GM19099 (cell line): ENCODE results near the gene EPM2AIP1.

Experiments
- POLR2A ChIP-seq: IDR thresholded peaks from 3 replicates; pipeline ENCODE4 v1.6.1; 2011; ENCODE audit warnings: low read depth; ENCODE audit not compliant: insufficient read length; ENCODE audit errors: extremely low read depth

Gene EPM2AIP1

DNA sequence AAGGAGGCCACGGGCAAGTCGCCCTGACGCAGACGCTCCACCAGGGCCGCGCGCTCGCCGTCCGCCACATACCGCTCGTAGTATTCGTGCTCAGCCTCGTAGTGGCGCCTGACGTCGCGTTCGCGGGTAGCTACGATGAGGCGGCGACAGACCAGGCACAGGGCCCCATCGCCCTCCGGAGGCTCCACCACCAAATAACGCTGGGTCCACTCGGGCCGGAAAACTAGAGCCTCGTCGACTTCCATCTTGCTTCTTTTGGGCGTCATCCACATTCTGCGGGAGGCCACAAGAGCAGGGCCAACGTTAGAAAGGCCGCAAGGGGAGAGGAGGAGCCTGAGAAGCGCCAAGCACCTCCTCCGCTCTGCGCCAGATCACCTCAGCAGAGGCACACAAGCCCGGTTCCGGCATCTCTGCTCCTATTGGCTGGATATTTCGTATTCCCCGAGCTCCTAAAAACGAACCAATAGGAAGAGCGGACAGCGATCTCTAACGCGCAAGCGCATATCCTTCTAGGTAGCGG, at the start of gene EPM2AIP1:
Gene EPM2AIP1, minus strand, starts transcription at position 326 of the 520 bp plus-strand sequence. Its CDS starts 54 bp downstream, at position 272.
- TF ChIP-seq POLR2A = peak; percentile 90

DNA sequence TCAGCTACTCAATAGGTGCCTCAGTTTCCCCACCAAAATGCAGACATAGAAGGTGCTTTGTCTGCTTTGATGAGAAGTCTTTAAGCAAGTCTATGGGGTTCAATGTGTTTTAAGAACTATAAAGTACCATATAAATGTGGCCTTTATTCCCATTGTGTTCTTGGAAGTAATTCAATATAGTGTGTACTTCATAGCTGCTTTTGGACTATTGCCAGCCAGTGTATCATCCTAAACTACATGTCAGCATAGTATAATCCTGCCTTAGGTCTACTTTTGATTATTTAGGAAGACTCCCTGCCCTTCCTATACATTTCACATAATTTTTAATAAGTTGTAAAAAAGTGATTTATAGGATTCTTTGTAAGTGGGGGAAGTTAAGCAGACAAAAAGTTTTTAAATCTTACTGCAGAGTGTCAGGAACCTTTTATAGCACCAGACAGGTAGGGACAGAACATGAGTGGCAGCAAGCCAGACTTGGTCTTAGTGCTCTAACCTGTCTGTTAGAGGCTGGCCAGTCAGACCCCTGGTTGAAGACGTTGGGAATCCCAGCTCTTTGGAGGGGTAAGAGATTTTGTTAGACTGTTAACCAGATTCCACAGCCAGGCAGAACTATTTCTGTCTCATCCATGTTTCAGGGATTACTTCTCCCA, 48.7 kb upstream of the EPM2AIP1 start:
- TF ChIP-seq POLR2A = no peak

DNA sequence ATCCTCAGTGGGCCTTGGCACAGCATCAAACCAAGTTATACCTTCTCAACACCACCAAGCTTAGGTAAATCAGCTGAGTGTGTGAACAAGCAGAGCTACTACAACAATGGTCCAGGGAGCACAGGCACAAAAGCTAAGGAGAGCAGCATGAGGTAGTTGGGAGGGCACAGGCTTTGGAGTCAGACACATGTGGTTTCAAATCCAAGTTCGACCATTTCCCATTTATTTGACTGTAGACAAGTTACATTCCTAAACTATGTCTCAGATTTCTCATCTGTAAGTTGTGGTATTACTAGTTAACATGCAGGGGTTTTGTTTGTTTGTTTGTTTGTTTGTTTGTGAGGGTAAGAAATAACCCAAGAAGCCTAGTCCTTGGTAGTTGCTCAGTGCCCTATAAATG, 47.3 kb upstream of the EPM2AIP1 start:
- no peak for TF ChIP-seq POLR2A

DNA sequence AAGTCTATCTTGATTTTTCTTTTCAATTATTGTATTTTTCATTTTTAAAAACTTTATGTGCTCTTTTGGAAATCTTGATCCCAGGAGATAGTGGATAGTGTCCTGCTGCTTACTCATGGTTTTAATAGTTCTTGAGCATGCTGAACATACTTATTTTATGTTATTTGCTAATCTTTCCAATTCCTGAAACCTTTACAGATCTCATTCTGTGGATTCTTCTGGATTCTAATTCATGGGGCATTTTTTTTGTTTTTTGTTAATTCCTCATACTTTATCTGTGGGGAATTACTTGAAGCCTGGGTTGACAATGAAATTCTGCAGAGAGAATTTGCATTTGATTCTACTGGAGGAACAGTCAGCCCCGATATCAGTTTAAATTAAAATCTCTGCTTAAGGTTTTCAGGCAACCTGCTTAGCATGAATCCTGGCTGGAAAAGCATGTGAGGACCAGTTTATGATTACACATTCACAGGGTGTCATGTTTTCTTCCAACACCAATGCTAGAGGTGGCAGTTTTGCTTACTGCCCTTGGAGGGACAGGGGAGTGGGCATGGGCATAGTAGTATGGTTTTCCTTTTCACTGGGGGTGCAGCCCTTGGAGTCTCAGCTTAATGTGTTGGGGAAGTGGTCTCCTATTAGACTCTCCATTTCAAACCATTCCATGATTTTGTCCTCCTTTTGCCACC, 46.4 kb upstream of the EPM2AIP1 start:
- no peak for TF ChIP-seq POLR2A

DNA sequence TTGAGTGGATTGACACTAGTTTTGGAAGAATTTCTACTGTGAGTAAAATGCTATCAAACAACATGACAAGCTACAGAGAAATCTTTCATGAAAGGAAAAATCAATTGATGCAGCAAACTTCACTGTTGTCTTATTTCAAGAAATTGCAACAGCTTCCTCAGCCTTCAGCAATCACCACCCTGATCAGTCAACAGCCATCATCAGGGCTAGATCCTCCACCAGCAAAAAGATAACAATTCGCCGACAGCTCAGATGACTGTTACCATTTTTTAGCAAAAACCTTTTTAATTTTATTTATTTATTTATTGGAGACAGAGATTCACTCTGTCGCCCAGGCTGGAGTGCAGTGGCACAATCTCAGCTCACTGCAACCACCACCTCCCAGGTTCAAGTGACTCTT, 44.4 kb upstream of the EPM2AIP1 start:
- TF ChIP-seq POLR2A = no peak

DNA sequence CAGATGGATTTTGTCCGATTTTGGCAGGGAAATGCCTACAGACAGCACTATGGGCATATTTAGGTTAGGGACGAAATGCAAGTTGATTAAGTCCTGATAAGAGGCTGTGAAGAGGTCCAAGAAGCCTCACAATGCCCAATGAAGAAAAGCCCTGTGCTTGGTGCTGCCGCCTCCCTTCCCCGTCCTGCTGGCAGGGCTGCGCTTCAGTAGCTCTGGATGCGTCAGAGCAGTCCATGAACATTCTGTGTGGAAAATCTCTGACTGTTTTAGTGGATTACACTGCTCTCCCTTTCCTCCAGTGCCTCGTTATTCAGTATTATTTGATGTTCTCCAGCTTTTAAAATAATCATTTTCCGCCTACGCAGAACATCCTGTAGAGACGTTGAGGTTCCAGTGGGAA, 40.0 kb upstream of the EPM2AIP1 start:
- no peak for TF ChIP-seq POLR2A

DNA sequence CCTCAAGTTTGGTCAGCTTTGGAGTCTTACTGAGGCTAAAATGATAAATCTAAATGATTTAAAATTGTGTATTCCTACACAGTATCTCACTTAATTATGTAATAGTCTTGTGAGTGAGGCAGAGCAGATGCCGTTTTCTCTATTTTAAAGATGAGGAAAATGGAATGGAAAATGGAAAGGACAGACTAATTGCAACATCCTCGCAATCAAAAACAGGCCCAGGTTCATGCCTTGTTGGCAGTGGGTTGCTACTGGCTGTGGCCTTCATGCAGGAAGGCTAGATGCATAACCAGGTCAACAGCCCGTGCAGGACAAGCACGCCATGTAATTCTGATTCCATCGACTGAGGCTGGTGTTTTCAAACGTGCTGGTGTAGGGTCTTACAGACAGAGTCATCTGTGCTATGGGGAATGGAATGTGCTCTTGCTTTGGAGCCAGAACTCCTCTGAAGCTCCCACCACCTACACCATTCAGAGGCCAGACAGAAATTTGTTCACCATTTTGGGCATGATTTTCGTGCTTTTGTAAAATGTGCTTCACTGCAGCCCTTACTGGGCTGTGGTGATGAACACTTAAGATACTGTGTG, 38.3 kb upstream of the EPM2AIP1 start:
- TF ChIP-seq POLR2A = no peak

DNA sequence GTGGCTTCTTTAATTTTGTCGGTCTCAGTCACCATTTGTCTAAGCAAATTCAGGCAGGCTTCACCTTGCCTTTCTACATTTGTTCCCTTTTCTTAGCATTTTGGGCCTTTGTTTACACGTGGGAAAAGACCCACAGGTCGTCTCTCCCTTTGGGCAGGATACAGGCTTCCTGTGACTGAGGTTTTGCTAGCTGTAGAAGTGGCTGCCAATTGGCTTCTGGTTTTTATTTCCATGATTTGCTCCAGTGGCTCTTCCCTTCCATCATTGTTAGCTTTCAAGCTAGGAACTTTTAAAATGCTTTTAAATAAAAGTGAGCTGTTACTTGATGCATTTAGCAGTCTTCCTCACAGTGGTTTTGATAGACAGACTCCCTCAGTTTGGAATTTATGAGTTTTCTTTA, 37.7 kb upstream of the EPM2AIP1 start:
- no peak for TF ChIP-seq POLR2A

DNA sequence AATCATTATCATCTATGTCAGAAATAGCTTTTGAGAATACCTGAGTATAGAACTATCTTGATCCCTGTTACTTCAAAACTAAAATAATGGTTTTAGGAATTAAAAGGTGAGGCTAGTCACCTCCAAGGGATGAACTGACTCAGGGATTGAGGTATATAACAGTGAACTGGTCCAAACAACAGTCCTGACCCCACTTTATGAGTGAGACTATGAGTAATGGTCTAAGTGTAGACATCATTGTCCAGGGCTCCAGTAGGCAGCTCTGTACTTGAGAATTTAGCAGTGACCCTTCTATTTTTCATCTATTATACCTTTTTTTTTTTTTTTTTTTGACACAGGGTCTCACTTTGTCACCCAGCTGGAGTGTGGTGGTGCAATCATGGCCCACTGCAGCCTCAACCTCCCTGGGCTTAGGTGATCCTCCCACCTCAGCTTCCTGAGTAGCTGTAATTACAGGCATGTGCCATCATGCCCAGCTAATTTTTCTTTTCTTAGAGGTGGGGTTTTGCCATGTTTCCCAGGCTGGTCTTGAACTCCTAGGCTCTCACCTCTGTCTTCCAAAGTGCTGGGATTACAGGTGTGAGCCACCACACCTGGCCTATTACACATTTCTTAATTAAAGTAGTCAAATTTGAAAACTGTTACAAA, 36.7 kb upstream of the EPM2AIP1 start:
- no peak for TF ChIP-seq POLR2A

DNA sequence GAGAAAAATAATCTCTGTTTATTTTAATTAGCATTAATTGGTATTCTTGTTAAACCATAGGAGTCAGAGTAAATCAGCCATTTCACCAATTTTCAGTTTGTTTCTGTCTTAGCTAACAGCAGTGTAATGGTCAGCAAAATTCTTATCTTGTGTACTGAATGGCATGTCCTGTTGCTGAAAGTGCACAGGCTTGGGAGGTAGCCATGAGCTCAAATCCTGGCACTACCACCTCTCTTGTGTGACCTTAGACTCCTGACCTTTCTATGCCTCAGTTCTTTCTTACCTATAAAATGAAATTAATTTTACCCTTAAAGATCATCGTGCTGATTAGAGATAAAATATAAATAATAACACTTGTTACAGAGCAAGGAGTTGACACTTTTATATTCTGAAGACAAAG, 36.2 kb upstream of the EPM2AIP1 start:
- TF ChIP-seq POLR2A = no peak

DNA sequence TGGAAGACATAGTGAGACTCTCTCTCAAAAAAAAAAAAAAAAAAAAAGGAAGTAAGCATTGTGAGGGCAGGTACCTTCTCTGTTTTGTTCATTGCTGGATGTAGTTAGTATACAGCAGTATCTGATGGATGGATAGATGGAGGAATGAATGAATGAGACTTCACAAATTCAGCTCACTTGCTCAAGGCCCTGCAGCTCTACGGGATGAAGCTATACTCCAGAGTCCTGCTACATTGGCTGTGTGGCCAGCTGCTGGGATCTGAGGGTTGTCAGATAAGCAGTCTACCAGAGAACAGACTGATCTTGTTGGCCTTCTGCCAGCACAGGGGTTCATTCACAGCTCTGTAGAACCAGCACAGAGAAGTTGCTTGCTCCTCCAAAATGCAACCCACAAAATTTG, 35.4 kb upstream of the EPM2AIP1 start:
- no peak for TF ChIP-seq POLR2A

DNA sequence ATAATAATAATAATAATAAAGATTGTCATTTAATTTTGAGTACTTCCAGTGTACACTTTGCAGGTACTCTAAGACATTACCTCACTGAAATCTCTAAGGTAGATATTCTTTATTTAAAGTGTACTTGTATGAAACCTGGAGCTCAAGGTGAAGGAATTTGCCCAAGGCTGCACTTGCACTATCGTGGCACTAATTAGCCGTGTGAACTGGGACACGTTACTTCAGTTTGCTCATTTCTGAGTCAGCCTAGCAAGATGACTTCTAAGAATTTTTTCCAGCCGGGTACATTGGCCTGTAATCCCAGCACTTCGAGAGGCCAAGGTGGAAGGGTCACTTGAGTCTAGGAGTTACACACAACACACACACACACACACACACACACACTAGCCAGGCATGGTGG, 33.9 kb upstream of the EPM2AIP1 start:
- no peak for TF ChIP-seq POLR2A

DNA sequence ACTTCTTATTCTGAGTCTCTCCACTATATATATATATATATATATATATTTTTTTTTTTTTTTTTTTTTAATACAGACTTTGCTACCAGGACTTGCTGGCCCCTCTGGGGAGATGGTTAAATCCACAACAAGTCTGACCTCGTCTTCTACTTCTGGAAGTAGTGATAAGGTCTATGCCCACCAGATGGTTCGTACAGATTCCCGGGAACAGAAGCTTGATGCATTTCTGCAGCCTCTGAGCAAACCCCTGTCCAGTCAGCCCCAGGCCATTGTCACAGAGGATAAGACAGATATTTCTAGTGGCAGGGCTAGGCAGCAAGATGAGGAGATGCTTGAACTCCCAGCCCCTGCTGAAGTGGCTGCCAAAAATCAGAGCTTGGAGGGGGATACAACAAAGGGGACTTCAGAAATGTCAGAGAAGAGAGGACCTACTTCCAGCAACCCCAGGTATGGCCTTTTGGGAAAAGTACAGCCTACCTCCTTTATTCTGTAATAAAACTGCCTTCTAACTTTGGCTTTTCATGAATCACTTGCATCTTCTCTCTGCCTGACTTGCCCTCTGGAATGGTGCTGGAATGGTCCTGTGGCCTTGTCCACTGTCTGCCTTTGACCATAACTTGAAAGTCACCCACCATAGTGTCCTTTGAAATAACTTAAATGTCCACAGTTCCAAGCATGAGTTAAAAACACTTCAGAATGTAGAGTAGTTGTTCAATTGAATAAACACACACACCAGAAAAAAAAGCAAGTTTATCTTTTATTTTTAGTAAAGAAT, 32.8 kb upstream of the EPM2AIP1 start:
- no peak for TF ChIP-seq POLR2A

DNA sequence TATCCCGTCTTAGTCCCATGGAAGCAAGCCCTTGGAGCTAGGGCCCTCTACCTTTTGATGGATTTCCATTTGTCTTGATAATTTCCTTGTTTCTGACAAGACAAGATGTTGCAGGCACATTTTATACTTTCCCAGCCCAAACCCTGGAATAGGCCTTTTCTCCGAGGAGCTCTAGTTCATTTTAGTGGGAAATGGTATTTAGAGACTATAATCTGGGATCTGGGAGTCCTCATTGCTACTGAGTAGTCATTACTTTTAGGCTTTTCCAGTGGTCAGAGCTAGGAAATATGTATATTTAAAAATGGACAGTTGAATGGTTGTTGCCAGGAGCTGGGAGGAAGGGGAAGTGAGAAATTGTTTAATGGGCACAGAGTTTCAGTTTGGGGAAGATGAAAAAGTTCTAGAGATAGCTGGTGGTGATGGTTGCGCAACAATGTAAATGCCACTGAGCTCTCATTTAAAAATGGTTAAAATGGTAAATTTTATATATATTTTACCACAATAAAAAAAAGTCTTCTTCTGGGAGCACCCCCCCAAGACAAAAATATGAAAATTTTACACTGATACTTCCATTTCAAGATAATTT, 32.0 kb upstream of the EPM2AIP1 start:
- TF ChIP-seq POLR2A = no peak
